A673 (cell line): ENCODE results near the gene SIK3. TPM values are rescaled to one million over a fixed set of nuclear protein-coding genes. Genes with fewer than 3 reads are reported as not detected.

Experiments used
- BruUV-seq: library from RNA; stranded (reverse); fragments of 400-500 nt; replicated peaks from 2 replicates; lab custom pipeline; 2021; lab: Mats Ljungman, UMichigan
- CTCF ChIA-PET: fragments of 300-600 bp; sonication (Branson Sonifier 250); formaldehyde crosslinking; loops from one replicate; lab custom pipeline; 2022; ENCODE audit warnings: antibody characterized with exemption; lab: Charles Lee
- POLR2A ChIA-PET: fragments of 300-600 bp; sonication (Branson Sonifier 250); formaldehyde crosslinking; loops from one replicate; lab custom pipeline; 2022; ENCODE audit warnings: antibody characterized with exemption; ENCODE audit not compliant: low non-redundant PET; lab: Charles Lee
- DNase-seq: peaks from one replicate; pipeline ENCODE4 v3.0.0-alpha.2; 2015; ENCODE audit warnings: low spot score
- H3K27ac ChIP-seq: fragments of 200-600 bp; sonication (generic); 2 replicates; pipeline ENCODE4 v1.5.1; 2016; ENCODE audit warnings: mixed run types, low read depth, mild to moderate bottlenecking, mixed read lengths, antibody characterized with exemption, low read length; ENCODE audit not compliant: poor library complexity, severe bottlenecking
- H3K27me3 ChIP-seq: fragments of 200-600 bp; sonication (generic); replicated peaks from 2 replicates; pipeline ENCODE4 v1.6.1; 2017; ENCODE audit warnings: mixed run types, low read depth, mild to moderate bottlenecking, mixed read lengths, antibody characterized with exemption, low read length; ENCODE audit not compliant: insufficient read depth, poor library complexity
- H3K36me3 ChIP-seq: fragments of 200-600 bp; sonication (generic); 2 replicates; pipeline ENCODE4 v1.6.1; 2016; ENCODE audit warnings: mixed run types, mild to moderate bottlenecking, mixed read lengths, antibody characterized with exemption, low read length; ENCODE audit not compliant: insufficient read depth, poor library complexity, severe bottlenecking
- H3K4me1 ChIP-seq: fragments of 200-600 bp; sonication (generic); 2 replicates; pipeline ENCODE4 v1.6.1; 2017; ENCODE audit warnings: mixed run types, mild to moderate bottlenecking, mixed read lengths, antibody characterized with exemption, low read length; ENCODE audit not compliant: insufficient read depth, poor library complexity, severe bottlenecking
- H3K4me3 ChIP-seq: fragments of 200-600 bp; sonication (generic); 2 replicates; pipeline ENCODE4 v1.5.1; 2016; ENCODE audit warnings: low read depth, mixed run types, mild to moderate bottlenecking, mixed read lengths, low read length; ENCODE audit not compliant: poor library complexity, severe bottlenecking
- H3K9me3 ChIP-seq: fragments of 200-600 bp; sonication (generic); 2 replicates; pipeline ENCODE4 v1.6.1; 2016; ENCODE audit warnings: mixed run types, low read depth, mild to moderate bottlenecking, mixed read lengths, antibody characterized with exemption, low read length; ENCODE audit not compliant: poor library complexity, severe bottlenecking
- CTCF ChIP-seq: fragments of 300-800, 200-600 bp; sonication (generic); conservative IDR thresholded peaks from 2 replicates; pipeline ENCODE4 v1.5.1; 2017; ENCODE audit warnings: low read depth, mild to moderate bottlenecking, antibody characterized with exemption, low read length, moderate library complexity, mixed read lengths
- EZH2 ChIP-seq: fragments of 200-600 bp; sonication (generic); IDR thresholded peaks from 2 replicates; pipeline ENCODE4 v1.6.1; 2017; ENCODE audit warnings: borderline replicate concordance, low read depth, mild to moderate bottlenecking, mixed read lengths, antibody characterized with exemption, low read length; ENCODE audit not compliant: poor library complexity, severe bottlenecking
- intact Hi-C: fragments of 100-400 bp; cut with micrococcal nuclease; formaldehyde crosslinking; loops from one replicate; pipeline ENCODE4 v1.10.0; 2022; ENCODE audit not compliant: unreplicated experiment
- total RNA-seq: library from RNA; stranded (reverse); gene quantifications from 2 replicates; pipeline ENCODE4 v1.2.3, GENCODE V29; 2021

Gene SIK3
- total RNA-seq, 1 experiment from 2014 or later = 81.7 TPM

GRCh38 chr11:117070016-117070415, 28.2 kb downstream of the SIK3 start:
- DNase-seq = no peak
- BruUV-seq = no TSS peak
- ChIA-PET POLR2A (interaction anchor here (0.7 kb wide), 1 partner anchor 62 kb away, joined by 20 read pairs; no protein-coding TSS in a partner anchor), CTCF (no interaction called here)
- no peak for TF ChIP-seq CTCF
- TF ChIP-seq EZH2 = no peak
- H3K9me3 ChIP-seq = no peaks in the 10 kb centered on the region
- H3K27ac ChIP-seq = peak overlapping the region; percentile 15
- H3K27me3 ChIP-seq = no peaks in the 10 kb centered on the region
- H3K4me3 ChIP-seq = no peak overlapping the region
- intact Hi-C loops = no loop called here
- peaks cover 51% of the 10 kb centered on the region for H3K4me1 ChIP-seq
- H3K36me3 ChIP-seq = no peaks in the 10 kb centered on the region

- CTCF ChIA-PET = no interaction called here
- POLR2A ChIA-PET = no interaction called here
- TF ChIP-seq CTCF (no peak), EZH2 (no peak)
These were observed 29.8 kb downstream of the SIK3 start for GRCh38 chr11:117068303-117068860.

GRCh38 chr11:117066959-117067358, 31.3 kb downstream of the SIK3 start:
- ChIA-PET POLR2A (no interaction called here), CTCF (no interaction called here)
- H3K27me3 ChIP-seq = no peaks in the 10 kb centered on the region
- no TSS peak for BruUV-seq
- H3K4me3 ChIP-seq = no peak overlapping the region
- no peak overlapping the region for H3K27ac ChIP-seq
- intact Hi-C loops = no loop called here
- H3K36me3 ChIP-seq = no peaks in the 10 kb centered on the region
- H3K9me3 ChIP-seq = no peaks in the 10 kb centered on the region
- DNase-seq = no peak
- TF ChIP-seq CTCF = no peak
- no peak for TF ChIP-seq EZH2
- peaks cover 51% of the 10 kb centered on the region for H3K4me1 ChIP-seq

More at GRCh38 chr11:117068303-117068860, 29.8 kb downstream of the SIK3 start:
- peaks cover 54% of the 10 kb centered on the region for H3K4me1 ChIP-seq
- no peaks in the 10 kb centered on the region for H3K36me3 ChIP-seq
- BruUV-seq = no TSS peak
- H3K9me3 ChIP-seq = no peaks in the 10 kb centered on the region
- intact Hi-C loops = no loop called here
- H3K27ac ChIP-seq = no peak overlapping the region
- DNase-seq = no peak
- no peaks in the 10 kb centered on the region for H3K27me3 ChIP-seq
- no peak overlapping the region for H3K4me3 ChIP-seq
